Inflammatory macrophage (primary cell): ENCODE data around the gene CYP2J2.
"Not testable (repeated sequence)": the region's sequence is repeated elsewhere in the genome, so short reads cannot be mapped to it uniquely, and the experiment has no call there.

Experiments
- DNase-seq, 2 donors: peaks; one replicate each; pipeline ENCODE4 v3.0.0-alpha.2; 2020 to 2022
- total RNA-seq, 18 experiments: gene quantifications; one replicate each; lab custom pipeline; 2026; ENCODE audit warnings: mixed read lengths in 6 of 18, inconsistent platforms in 2 of 18; lab: John Stamatoyannopoulos, UW

CYP2J2 gene
- total RNA-seq: 0 to 0.29 (median 0.06) reads per million in 18 experiments

GRCh38 chr1:59926381-59927123 is at the start of gene CYP2J2:
TSS of gene CYP2J2 (minus strand) at chr1:59926773. CDS start at chr1:59926746, 27 bp downstream.
- DNase-seq: peak in 1 of 2 donors; percentile 5

GRCh38 chr1:59973719-59974118 is 47.1 kb upstream of the CYP2J2 start:
- DNase-seq: no peak

- no peak for DNase-seq
Observed at GRCh38 chr1:59972216-59972927, 45.8 kb upstream of the CYP2J2 start.

- peak; percentile 57 to 69 for DNase-seq
Observed at GRCh38 chr1:59971464-59971911, 44.9 kb upstream of the CYP2J2 start.

- DNase-seq: not testable (repeated sequence)
Observed at GRCh38 chr1:59969542-59970175, 43.1 kb upstream of the CYP2J2 start.

- not testable (repeated sequence) for DNase-seq
Observed at GRCh38 chr1:59968746-59969145, 42.2 kb upstream of the CYP2J2 start.

- no peak for DNase-seq
Observed at GRCh38 chr1:59967780-59968179, 41.2 kb upstream of the CYP2J2 start.

GRCh38 chr1:59967141-59967697 is 40.6 kb upstream of the CYP2J2 start:
- no peak for DNase-seq

- DNase-seq: no peak
Observed at GRCh38 chr1:59952065-59952464, 25.5 kb upstream of the CYP2J2 start.

GRCh38 chr1:59949648-59950047 is 23.1 kb upstream of the CYP2J2 start:
- DNase-seq: no peak

GRCh38 chr1:59948990-59949389 is 22.4 kb upstream of the CYP2J2 start:
- no peak for DNase-seq

GRCh38 chr1:59947047-59947938 is 20.7 kb upstream of the CYP2J2 start:
- peak; percentile 47 to 66 for DNase-seq

GRCh38 chr1:59945790-59946189 is 19.2 kb upstream of the CYP2J2 start:
- DNase-seq: no peak

- DNase-seq: no peak
Observed at GRCh38 chr1:59939393-59939792, 12.8 kb upstream of the CYP2J2 start.

GRCh38 chr1:59937636-59938210 is 11.2 kb upstream of the CYP2J2 start:
- DNase-seq: no peak

GRCh38 chr1:59936358-59936821 is 9.8 kb upstream of the CYP2J2 start:
- no peak for DNase-seq

- no peak for DNase-seq
Observed at GRCh38 chr1:59928996-59929395, 2.4 kb upstream of the CYP2J2 start.

- DNase-seq: no peak
Observed at GRCh38 chr1:59927213-59927612, 640 bp upstream of the CYP2J2 start.

- DNase-seq: no peak
Observed at GRCh38 chr1:59924653-59925052, 1.9 kb downstream of the CYP2J2 start.

- not testable (repeated sequence) for DNase-seq
Observed at GRCh38 chr1:59921258-59921899, 5.2 kb downstream of the CYP2J2 start.

- DNase-seq: no peak
Observed at GRCh38 chr1:59919746-59920145, 6.8 kb downstream of the CYP2J2 start.
